OCI-LY1 (cell line): ENCODE measurements around the gene RBMS1.

ENCODE experiments used
- H2AFZ ChIP-seq: fragments of 200-600 bp; sonication (generic), shearing (Covaris generic); 2 replicates; pipeline ENCODE4 v1.6.0; 2014; ENCODE audit warnings: antibody characterized with exemption, mild to moderate bottlenecking, low read length
- H3F3A ChIP-seq: fragments of 200-600 bp; sonication (generic), shearing (Covaris generic); 2 replicates; pipeline ENCODE4 v1.6.0; 2014; ENCODE audit warnings: mild to moderate bottlenecking, antibody characterized with exemption, low read length, moderate library complexity; ENCODE audit not compliant: insufficient read depth
- H3K27ac ChIP-seq: fragments of 200-600 bp; sonication (generic); 2 replicates; pipeline ENCODE4 v1.5.1; 2014; ENCODE audit warnings: low read length, mixed run types, mild to moderate bottlenecking, low read depth; ENCODE audit not compliant: poor library complexity, severe bottlenecking
- H3K27me3 ChIP-seq: fragments of 200-600 bp; sonication (generic); 2 replicates; pipeline ENCODE4 v1.6.0; 2014; ENCODE audit warnings: antibody characterized with exemption, mild to moderate bottlenecking, low read length, moderate library complexity; ENCODE audit not compliant: insufficient read depth
- H3K36me3 ChIP-seq: fragments of 200-600 bp; sonication (generic); 2 replicates; pipeline ENCODE4 v1.6.1; 2014; ENCODE audit warnings: mild to moderate bottlenecking, antibody characterized with exemption, low read length, moderate library complexity, mixed read lengths; ENCODE audit not compliant: insufficient read depth
- H3K4me1 ChIP-seq: fragments of 200-600 bp; sonication (generic); 2 replicates; pipeline ENCODE4 v1.5.1; 2014; ENCODE audit warnings: mild to moderate bottlenecking, low read length, moderate library complexity; ENCODE audit not compliant: insufficient read depth, severe bottlenecking
- H3K4me2 ChIP-seq: fragments of 200-600 bp; sonication (generic), shearing (Covaris generic); 2 replicates; pipeline ENCODE4 v1.6.1; 2014; ENCODE audit warnings: low read length
- H3K4me3 ChIP-seq: fragments of 200-600 bp; sonication (generic); 2 replicates; pipeline ENCODE4 v1.5.1; 2014; ENCODE audit warnings: low read length, low read depth, mild to moderate bottlenecking, mixed read lengths; ENCODE audit not compliant: poor library complexity, severe bottlenecking
- H3K79me2 ChIP-seq: fragments of 200-600 bp; shearing (Covaris generic); 2 replicates; pipeline ENCODE4 v1.6.1; 2016; ENCODE audit warnings: mixed run types, low read length, mixed read lengths; ENCODE audit not compliant: insufficient read depth
- H3K9ac ChIP-seq: fragments of 200-600 bp; sonication (generic), shearing (Covaris generic); 2 replicates; pipeline ENCODE4 v1.6.1; 2014; ENCODE audit warnings: mild to moderate bottlenecking, low read length, mixed read lengths
- H3K9me2 ChIP-seq: fragments of 200-600 bp; sonication (generic), shearing (Covaris generic); 2 replicates; pipeline ENCODE4 v1.6.1; 2014; ENCODE audit warnings: low read depth, mild to moderate bottlenecking, low read length, mixed read lengths
- H3K9me3 ChIP-seq: fragments of 200-600 bp; shearing (Covaris generic); 2 replicates; pipeline ENCODE4 v1.6.1; 2014; ENCODE audit warnings: low read length, mixed read lengths
- H4K20me1 ChIP-seq: fragments of 200-600 bp; sonication (generic), shearing (Covaris generic); 2 replicates; pipeline ENCODE4 v1.6.0; 2016; ENCODE audit warnings: mild to moderate bottlenecking, low read length; ENCODE audit not compliant: insufficient read depth
- CTCF ChIP-seq: fragments of 200-600 bp; sonication (generic), shearing (Covaris generic); IDR thresholded peaks from 2 replicates; pipeline ENCODE4 v1.5.1; 2017; ENCODE audit warnings: mild to moderate bottlenecking, antibody characterized with exemption, low read length, moderate library complexity, mixed read lengths
- EZH2 ChIP-seq: fragments of 200-600 bp; sonication (generic), shearing (Covaris generic); IDR thresholded peaks from 2 replicates; pipeline ENCODE4 v1.8.0; 2017; ENCODE audit warnings: borderline replicate concordance, mixed run types, mild to moderate bottlenecking, antibody characterized with exemption, low read length, moderate library complexity, mixed read lengths

RBMS1 gene

DNA sequence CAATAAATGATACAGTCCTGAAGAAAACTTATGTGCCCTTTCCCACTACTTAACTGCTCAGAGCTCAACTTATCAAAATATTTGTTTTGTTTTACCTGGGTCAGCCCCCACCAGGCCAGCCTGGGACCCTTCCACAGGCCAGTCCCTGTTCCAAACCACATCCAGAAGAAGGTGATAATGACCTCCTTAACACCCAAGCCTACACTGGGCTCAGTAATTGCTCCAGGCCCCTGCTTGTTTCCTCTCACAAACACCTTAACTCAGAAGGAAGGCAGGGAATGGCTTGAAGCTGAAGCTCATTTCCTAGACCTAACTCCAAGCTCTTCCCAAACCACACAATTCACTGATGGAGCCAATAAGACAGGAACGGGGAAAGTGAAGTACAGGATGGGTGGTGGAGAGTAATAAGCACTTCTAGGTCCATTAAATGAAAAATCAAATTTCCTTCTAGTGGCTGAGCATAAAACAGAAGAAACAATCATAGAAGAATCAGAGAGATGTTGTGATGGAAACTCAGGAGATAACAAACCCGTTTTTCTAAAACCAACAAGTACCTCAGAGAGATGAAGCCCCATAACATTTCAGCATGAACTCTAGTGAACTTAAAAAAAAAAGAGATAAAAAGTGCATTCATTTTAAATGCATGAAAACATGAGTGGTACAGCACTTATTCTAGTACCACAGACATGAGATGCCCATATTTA, 160.1 kb downstream of the RBMS1 start:
- no peaks in the 10 kb centered on the region for H3K4me1 ChIP-seq
- no peaks in the 10 kb centered on the region for H3K79me2 ChIP-seq
- H3F3A ChIP-seq = no peaks in the 10 kb centered on the region
- H3K4me3 ChIP-seq = no peak overlapping the region
- no peak overlapping the region for H3K9ac ChIP-seq
- H3K27me3 ChIP-seq = no peaks in the 10 kb centered on the region
- H3K36me3 ChIP-seq = no peaks in the 10 kb centered on the region
- no peak overlapping the region for H3K27ac ChIP-seq
- H4K20me1 ChIP-seq = no peaks in the 10 kb centered on the region
- no peak overlapping the region for H3K4me2 ChIP-seq
- TF ChIP-seq CTCF = no peak
- TF ChIP-seq EZH2 = no peak
- H3K9me2 ChIP-seq = no peaks in the 10 kb centered on the region
- H3K9me3 ChIP-seq = no peaks in the 10 kb centered on the region
- H2AFZ ChIP-seq = no peak overlapping the region

- H3K4me2 ChIP-seq = no peak overlapping the region
- H3K9ac ChIP-seq = no peak overlapping the region
- H3K4me3 ChIP-seq = no peak overlapping the region
Observed at GRCh38 chr2:160332318-160332717, 161.3 kb downstream of the RBMS1 start.

GRCh38 chr2:160331258-160332025, 162.2 kb downstream of the RBMS1 start:
- no peaks in the 10 kb centered on the region for H3F3A ChIP-seq
- H2AFZ ChIP-seq = no peak overlapping the region
- no peak overlapping the region for H3K4me2 ChIP-seq
- H3K4me1 ChIP-seq = no peaks in the 10 kb centered on the region
- H4K20me1 ChIP-seq = no peaks in the 10 kb centered on the region
- no peak overlapping the region for H3K4me3 ChIP-seq
- TF ChIP-seq EZH2 = no peak
- no peak for TF ChIP-seq CTCF
- H3K36me3 ChIP-seq = no peaks in the 10 kb centered on the region
- no peaks in the 10 kb centered on the region for H3K27me3 ChIP-seq
- H3K9me2 ChIP-seq = no peaks in the 10 kb centered on the region
- H3K9me3 ChIP-seq = no peaks in the 10 kb centered on the region
- H3K9ac ChIP-seq = no peak overlapping the region
- H3K79me2 ChIP-seq = no peaks in the 10 kb centered on the region
- no peak overlapping the region for H3K27ac ChIP-seq

More at GRCh38 chr2:160332318-160332717, 161.3 kb downstream of the RBMS1 start:
- Histone ChIP-seq H3K4me1 (no peaks in the 10 kb centered on the region), H3F3A (no peaks in the 10 kb centered on the region), H3K9me2 (no peaks in the 10 kb centered on the region), H3K27me3 (no peaks in the 10 kb centered on the region), H3K79me2 (no peaks in the 10 kb centered on the region), H4K20me1 (no peaks in the 10 kb centered on the region), H3K36me3 (no peaks in the 10 kb centered on the region), H3K9me3 (no peaks in the 10 kb centered on the region), H2AFZ (no peak overlapping the region), H3K27ac (no peak overlapping the region)
- TF ChIP-seq CTCF = no peak
